Stimulated activated CD4-positive, alpha-beta T cell treated with anti-CD3 and anti-CD28 coated beads, Interleukin-2, amount 100 ng/mL, for 4 hours (primary cell): ENCODE data around the gene ARHGAP33.
"Not testable (repeated sequence)": the region's sequence is repeated elsewhere in the genome, so short reads cannot be mapped to it uniquely, and the experiment has no call there.

Source experiments
- DNase-seq: peaks from one replicate; pipeline ENCODE4 v3.0.0-alpha.2; 2020; ENCODE audit warnings: low read depth

The ARHGAP33 gene

DNA sequence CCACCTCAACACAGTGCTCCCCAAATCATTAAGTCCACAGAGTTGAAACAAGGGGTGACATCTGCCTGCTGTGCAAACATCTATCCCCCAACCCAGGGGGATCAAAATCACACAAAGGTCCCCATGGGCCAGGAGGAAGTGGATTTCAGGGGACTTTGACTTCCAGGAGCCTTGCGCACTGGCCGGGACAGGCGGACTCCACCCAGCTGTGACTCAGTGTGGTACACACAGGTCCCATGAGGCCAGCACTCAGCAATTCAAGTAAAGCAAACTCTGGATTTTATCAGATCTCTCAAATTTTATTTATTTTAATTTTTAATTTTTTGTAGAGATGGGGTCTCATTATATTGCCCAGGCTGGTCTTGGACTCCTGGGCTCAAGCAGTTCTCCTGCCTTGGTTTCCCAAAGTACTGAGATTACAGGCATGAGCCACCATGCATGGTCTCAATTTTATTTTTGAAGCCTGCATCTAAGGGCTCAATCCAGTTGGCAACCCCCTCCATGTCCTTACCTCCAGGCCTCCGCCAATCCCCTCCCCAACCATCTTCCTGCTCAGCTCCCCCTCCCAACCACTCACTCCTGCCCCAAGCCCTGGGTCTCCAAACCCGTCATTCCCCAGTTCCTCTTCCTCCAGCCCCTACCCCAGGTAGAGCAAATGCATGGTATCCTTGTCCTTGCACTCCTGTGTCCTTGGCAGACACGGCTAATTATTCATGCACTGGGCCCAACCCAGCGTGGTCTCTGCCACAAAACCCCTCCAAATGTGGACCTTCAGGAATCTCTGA lies 18.2 kb downstream of the ARHGAP33 start:
- no peak for DNase-seq

- not testable (repeated sequence) for DNase-seq
Observed at GRCh38 chr19:35795564-35795963, 20.2 kb downstream of the ARHGAP33 start.

- no peak for DNase-seq
Observed at GRCh38 chr19:35796645-35797542, 21.5 kb downstream of the ARHGAP33 start.

GRCh38 chr19:35797663-35798062 lies 22.3 kb downstream of the ARHGAP33 start:
- DNase-seq, result no peak

DNA sequence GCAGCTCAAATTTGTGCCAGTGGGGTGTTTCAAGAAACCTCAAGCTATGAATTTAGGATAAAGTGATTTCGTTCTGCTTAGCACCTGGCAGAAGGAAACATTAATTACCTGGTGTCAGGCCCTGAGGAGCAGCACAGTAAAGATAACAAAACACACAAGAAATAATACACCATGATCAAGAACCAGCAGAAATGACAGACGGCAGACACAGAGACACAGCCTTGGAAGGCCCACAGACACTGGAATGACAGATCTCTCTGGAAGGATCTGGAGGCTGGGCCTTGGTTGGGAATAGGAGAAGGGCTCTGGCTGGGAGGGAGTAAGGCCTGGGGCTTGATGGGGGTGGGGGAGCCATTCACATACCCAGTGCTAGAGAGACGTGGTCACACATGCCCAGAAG lies 26.5 kb downstream of the ARHGAP33 start:
- no peak for DNase-seq

DNA sequence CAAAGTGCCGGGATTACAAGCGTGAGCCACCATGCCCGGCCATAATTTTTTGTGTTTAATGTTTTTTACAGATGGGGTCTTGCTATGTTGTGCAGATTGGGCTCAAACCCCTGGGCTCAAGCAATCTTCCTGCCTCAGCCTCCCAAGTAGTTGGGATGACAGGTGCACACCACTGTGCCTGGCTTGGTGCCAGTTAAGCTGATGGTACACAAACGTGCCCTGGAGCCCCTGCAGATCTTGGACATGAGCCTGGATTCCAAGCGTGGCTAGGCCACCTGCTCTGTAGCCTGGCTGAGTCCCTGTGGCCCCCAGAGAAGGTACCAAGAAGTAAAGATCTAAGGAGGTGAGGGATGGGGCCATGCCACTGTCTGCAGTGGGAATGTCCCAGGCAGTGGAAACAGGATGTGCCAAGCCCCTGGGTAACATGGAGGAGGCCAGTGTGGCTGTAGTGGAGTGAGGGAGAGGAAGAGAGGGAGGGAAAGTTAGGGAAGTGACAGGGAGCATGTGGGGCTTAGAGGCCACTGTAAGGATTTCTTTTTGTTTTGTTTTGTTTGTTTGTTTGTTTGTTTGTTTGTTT lies 30.2 kb downstream of the ARHGAP33 start:
- no peak for DNase-seq

DNA sequence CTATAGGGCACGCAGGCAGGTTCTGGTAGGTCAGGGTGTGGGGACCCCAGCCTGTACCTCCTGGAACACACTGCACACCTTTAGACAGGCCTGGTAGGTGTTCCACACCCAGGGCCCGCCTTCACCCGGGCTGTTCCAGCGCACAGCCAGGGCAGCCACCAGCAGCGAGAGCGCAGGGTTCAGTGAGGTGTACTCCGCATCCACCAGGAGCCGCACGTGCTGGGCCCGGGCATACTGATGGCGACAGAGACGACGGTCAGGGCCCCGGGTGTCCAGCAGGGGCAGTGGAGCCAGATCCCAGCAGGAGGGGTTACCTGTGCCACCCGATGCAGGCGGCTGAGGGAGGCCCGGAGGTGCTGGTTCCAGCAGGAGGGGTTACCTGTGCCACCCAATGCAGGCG lies 31.2 kb downstream of the ARHGAP33 start:
- DNase-seq, result no peak

DNA sequence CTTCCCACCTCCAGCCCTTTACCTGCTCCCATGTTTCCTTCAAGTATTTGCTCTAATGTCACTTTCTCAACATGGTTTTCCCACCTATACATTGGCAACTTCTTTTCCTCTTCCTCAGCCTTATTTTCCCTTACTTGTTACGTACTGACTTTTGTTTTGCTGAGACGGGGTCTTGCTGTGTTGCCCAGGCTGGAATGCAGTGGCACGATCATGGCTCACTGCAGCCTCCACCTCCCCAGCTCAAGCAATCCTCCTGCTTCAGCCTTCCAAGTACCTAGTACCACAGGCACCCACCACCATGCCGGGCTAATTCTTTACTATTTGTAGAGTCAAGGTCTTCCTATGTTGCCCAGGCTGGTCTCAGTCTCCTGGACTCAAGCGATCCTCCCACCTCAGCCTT lies 32.3 kb downstream of the ARHGAP33 start:
- no peak for DNase-seq

- no peak for DNase-seq
Observed at GRCh38 chr19:35811317-35812219, 36.2 kb downstream of the ARHGAP33 start.

DNA sequence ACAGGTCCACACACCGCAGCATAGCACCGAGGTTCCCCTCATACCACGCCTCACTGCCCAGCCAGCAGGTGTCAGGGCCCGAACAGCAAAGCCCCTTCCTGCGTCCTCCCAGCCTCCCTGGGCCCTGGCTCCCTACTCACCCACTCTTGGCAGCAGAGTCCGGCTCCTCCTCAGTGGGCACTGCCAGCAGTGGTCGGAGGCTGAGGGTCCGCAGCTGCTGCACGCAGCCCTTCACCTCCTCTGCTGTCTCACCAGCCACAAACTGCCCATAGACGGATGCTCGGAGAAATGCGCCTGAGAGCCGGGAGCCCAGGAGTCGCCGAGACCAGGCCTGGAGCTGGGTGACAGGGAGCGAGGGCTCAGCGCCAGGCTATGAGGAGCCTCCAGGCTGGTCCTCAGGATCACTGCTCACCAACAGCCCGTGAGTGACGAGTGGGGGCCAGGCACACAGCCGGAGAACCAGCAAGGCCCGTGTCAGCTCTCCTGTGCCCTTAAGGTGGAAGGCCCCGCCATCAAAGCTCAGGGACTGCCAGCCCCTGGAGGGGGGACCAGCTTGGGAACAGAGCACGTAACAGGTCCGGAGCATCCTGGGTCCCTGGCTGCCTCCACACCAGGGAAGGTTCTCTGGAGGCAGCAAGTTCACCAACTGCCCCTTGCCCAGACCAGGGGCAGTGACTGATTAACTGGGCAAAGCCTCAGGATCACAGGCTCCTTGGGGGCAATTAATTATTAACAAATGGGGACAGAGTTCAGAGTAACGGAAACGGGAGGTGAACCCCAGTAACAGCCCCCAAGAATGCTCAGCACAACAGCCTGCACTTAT lies 37.1 kb downstream of the ARHGAP33 start, which contains the start of gene PRODH2:
Gene PRODH2 (minus strand): TSS at position 626 of the 823 bp plus-strand sequence. CDS start 40 bp downstream, at position 586.
- no peak for DNase-seq

DNA sequence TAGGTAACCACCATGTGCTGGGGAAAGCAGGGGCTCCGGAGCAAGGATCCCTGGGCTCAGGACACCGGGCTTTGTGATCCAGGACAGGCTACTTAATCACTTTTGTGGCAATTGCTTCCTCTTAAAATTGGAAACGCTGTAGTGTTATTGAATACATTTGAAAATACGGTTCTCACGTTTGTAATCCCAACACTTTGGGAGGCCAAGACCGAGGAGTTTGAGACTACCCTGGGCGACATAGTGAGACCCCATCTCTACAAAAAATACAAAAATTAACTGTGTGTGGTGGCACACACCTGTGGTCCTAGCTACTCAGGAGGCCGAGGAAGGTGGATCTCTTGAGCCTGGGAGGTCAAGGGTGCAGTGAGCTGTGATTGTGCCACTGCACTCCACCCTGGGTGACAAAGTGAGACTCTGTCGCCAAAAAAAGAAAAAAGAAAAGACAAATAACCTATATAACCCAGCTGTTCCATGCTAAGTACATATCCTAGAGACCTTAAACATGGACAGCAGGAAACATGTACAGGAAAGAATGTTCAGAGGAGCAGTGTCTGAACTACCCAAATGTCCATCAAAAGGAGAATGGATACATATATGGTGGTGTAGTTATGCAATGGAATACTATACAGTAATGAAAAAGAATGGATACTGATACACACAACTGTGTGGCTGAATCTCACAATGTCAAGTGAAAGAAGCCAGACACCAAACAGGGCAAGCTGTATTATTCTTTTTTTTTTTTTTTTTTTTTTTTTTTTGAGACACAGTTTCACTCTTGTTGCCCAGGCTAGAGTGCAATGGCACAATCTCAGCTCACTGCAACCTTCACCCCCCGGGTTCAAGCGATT lies 37.9 kb downstream of the ARHGAP33 start:
- DNase-seq, result no peak

DNA sequence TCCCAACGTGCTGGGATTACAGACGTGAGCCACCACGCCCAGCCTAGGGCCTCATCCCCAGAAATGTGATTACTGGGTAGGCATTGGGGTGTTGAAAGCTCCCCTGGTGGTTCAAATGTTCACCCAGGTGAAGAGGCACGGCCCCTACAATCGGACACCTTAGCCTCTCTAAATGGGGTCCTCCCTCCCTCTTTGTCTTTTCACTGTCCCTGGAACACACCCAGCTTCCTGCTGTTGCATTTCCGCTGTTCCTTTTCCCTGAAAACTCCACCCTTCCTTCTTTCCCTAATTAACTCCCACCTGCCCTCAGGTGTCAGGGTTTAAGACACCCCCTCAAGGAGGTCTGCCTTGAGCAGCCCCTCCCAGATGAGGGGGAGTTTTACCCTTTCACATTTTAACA lies 40.9 kb downstream of the ARHGAP33 start:
- no peak for DNase-seq

DNA sequence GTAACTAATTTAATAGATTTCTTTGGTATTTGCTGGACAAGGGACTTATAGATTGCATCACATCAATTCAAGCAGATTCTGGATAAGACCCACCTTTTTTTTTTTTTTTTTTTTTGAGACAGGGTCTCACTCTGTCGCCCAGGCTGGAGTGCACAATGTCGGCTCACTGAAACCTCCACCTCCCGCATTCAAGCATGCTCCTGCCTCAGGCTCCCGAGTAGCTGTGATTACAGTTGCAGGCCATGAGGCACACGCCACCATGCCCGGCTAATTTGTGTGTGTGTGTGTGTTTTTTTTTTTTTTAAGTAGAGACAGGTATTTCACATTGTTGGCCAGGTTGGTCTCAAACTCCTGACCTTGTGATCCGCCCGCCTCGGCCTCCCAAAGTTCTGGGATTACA lies 41.5 kb downstream of the ARHGAP33 start:
- DNase-seq, result no peak

- DNase-seq, result no peak
Observed at GRCh38 chr19:35818445-35818844, 43.1 kb downstream of the ARHGAP33 start.

DNA sequence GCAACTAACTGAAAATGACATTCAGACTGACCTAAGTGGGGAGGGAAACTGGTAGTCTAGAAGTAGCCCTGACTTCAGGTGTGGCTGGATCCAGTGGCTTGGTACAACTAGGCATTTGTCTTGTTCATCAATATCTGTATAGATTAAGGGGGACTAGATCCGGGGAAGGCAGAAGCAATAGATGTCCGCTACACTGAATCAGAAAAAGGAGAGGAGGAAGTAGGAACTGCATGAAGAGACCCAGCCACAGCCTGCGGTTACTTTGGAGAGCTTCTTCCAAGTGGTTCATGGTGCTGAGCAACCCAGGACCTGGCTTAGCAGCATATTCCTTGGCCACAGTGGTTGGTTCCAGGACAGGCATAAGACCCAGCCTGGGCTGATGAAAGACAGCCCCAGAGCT lies 47.2 kb downstream of the ARHGAP33 start:
- no peak for DNase-seq

DNA sequence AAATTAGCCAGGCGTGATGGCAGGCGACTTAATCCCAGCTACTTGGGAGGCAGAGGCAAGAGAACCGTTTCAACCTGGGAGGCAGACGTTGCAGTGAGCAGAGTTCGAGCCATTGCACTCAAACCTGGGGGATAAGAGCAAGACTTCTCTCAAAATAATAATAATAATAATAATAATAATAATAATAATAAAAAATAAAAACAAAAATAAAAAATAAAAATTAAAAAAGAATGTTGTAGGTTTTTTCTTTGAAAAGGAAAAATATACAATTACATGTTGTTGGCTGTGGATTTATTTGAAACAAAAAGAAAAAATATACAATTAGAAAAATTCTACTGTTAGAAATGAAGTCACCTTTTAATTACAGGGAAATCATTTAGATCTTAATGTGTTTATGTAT lies 48.8 kb downstream of the ARHGAP33 start:
- DNase-seq, result no peak

DNA sequence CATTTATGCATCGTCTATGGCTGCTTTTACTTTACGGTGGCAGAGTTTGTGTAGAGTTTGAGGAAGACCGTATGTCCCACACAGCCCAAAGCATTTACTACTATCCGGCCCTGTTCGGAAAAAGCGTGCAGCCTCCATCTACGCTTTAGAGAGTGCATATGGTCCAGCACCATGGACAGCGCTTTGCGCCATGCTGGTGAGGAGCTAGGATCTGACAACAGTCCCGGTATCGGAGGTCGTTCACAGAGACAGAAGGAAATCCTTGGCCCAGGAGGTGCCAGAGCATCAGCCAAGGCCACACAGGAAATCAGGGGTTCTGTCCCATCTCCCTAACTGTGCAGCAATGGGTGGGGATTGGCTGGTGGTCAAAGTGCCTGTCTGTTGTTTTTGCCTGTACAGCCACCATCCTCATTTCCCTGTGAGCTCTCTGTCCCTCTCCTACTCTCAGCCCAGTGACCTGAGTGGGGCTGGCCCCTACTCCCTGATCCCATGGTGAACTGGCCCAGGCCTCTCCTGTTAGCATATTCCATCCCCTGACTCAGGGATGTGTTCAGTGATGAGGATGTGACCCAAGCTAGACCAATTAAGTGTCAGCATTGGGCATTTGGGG lies 53.4 kb downstream of the ARHGAP33 start:
- no peak for DNase-seq

- no peak for DNase-seq
Observed at GRCh38 chr19:35830986-35831385, 55.6 kb downstream of the ARHGAP33 start.

DNA sequence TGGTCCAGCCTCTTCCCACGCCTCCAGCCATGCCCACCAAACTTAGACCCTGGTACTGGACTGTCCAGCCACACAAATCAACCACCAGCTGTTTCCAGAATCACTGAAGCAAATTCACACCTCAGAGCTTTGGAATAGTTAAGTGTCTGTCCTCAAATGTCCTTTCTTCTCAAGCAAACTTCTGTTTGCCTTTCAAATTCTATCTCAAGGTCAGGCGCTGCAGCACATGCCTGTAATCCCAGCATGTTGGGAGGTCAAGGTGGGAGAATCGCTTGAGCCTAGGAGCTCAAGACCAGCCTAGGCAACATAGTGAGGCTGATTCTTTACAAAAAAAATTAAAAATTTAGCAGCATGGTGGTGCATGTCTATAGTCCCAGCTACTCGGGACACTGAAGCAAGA lies 56.7 kb downstream of the ARHGAP33 start:
- DNase-seq, result no peak
